ENCODE results near the gene KANSL1L.

Gene KANSL1L

DNA sequence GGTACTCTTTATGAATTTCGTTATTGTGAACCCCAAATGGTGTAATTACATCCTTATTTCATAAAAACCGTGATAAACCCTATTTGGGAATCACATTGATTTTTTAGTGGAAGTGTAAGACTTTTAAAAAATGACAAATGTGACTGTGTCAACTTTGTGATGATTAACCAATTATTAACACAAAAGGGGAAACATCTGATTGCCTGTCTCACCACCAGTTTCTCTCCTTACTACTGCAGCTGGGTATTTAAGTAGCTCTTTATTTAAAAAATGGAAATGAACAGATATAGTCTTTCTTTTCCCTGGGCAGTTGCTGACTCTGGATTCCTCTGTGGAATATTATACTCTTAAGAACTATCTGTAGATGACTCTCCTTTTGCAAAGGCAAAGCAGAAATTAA, 180.4 kb downstream of the KANSL1L start:
- no peak for DNase-seq (ENCODE audit: low spot score)

- DNase-seq (ENCODE audit: low spot score), result no peak
Measured at GRCh38 chr2:209988010-209988409, 183.2 kb downstream of the KANSL1L start.

GRCh38 chr2:209986415-209986814, 184.8 kb downstream of the KANSL1L start:
- no peak for DNase-seq (ENCODE audit: low spot score)

DNA sequence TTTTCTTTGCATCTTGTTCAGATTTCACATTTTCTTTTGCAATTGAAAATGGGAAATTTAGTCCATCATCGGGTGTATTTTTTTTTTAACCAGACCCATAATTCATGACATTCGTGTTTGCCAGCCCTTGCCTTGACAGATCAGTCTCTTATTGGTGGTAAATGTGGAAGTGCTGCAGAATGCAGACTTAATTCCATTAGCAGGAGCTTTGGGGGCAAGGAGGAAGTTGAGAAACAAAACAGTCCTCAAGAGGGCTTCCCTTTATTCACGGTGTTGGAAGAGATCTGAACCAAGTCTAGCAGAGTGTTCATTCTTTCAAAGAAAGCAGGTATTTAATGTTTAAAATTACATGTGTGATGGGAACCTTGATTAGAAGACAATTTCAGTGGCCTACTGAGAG, 185.3 kb downstream of the KANSL1L start:
- no peak for DNase-seq (ENCODE audit: low spot score)

- no peak for DNase-seq (ENCODE audit: low spot score)
Measured at GRCh38 chr2:209984291-209984690, 186.9 kb downstream of the KANSL1L start.

DNA sequence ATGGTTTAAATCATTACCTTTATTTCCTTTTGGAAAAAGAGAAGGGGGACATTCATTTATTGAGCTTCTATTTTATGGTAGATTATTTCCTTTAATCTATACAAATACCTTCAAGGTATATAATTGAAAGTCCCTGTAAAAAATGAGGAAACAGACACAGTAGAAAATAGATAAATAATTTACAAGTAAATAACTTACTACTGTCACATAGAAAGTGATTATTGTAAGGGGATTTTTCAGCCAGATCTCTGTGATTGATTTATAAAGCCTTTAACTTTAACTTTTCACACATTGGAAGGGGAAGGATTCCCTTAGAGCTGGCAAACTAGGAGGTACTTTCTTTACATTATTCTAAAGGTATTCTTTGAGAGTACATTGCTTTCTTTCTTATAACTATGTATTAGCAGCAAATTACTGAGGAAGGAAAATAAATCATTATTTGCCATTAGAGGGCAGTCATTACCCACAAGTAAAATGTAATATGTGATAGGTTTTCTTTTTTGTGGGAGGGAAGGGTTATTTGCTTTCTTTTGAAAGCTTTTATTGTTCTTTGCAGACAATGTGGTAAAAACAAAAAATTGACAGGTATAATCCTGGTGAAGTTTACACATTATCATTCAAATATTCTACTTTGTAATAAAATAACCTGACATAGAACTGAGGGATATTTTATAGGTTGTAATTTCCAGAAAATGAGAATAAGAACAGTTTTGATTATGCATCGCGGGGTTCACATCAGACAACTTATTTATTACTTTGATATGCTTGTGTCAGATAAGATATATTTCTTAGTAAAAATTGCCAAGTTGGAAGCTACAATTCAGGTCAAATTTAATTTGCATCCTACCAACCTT, 193.6 kb downstream of the KANSL1L start:
- peak; percentile 32 for DNase-seq (ENCODE audit: low spot score)

- DNase-seq (ENCODE audit: low spot score), result no peak
Measured at GRCh38 chr2:209976698-209977385, 194.4 kb downstream of the KANSL1L start.

GRCh38 chr2:209974576-209974975, 196.6 kb downstream of the KANSL1L start:
- DNase-seq (ENCODE audit: low spot score), result no peak

DNA sequence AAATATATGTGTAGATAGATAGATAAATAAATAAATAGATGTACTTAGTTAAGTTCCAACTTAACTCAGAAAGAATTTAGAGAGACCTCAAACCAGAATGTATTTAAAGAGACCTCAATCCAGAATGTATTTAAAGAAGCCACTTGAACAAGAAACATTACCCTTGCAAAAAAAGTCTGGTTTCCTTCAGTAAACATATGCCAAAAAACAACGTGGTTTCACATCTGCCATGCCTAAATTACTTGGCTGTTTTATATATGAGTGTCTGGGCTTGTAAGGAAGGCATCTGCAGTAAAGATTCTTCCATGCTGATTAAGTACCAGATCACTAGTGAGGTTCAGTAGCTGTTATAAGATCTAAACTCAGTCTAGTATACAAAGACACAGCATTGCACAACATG, 197.9 kb downstream of the KANSL1L start:
- DNase-seq (ENCODE audit: low spot score), result no peak

Data from CD4-positive, alpha-beta T cell treated with Interleukin-6 at 100 ng/mL for 8 hours (primary cell).